GM18858 (cell line): ENCODE results near the gene CIAO3.
"Not testable (repeated sequence)": the region's sequence is repeated elsewhere in the genome, so short reads cannot be mapped to it uniquely, and the experiment has no call there.

Experiments used
- ATAC-seq: cut with Tn5 transposase; IDR thresholded peaks from one replicate; pipeline ENCODE4 v1.9.1; 2021; ENCODE audit not compliant: unreplicated experiment

CIAO3 gene

DNA sequence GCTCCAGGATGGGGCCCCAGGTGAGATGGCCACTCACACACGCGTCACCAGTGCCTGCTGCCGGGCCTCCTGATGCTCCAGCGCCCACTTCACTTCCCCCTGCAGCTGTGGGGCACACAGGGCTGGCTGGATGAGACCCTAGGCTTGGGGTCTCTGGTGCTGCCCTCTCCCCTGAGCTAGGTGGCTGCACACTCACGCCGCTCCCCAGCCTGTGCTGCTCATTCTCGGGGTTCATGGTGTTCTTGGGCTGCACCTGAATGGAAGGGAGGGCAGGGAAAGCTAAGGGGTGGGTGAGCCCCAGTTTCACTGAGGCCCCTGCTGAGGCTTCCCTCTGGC lies 15.8 kb downstream of the CIAO3 start:
- no peak for ATAC-seq

DNA sequence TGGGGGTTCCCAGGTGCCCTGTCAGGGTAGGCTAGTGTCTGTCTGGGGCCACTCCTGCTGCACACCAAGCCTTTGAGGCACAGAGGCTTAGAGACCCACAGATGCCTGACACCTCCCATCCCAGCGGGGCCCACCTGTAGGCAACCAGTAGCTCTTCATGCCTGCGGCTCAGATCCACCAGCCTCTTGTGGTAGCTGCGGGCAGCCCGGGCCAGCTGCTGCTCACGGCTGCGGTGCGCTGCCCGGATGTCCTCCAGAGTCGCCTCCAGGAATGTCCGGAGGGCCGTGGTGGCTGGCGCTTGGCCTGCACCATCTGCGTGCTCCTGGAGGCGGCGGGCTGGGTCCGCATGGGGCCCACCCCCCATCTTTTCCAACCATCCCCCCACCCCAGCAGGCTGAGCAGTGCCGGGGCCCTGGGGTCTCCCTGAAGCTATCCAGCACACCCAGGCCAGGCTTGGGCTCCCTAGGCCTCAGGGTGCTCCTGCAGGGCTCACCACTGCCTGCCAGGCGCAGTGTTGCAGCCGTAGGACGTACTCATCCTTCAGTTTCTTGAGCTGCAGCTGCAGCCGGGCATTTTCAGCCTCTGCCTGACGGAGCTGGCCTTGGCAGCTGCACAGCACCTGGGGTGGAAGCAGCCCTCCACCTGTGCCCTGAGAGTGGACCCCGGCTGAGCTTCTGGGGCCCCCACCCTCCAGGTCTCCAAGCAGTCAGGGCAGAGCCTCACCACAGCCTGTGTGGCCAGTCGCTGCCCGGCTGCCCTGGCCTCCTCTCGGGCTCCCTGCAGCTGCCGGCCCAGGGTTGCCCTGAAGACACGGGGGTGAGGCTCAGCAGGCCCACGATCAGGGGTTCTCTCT lies 16.4 kb downstream of the CIAO3 start:
- ATAC-seq, result no peak

DNA sequence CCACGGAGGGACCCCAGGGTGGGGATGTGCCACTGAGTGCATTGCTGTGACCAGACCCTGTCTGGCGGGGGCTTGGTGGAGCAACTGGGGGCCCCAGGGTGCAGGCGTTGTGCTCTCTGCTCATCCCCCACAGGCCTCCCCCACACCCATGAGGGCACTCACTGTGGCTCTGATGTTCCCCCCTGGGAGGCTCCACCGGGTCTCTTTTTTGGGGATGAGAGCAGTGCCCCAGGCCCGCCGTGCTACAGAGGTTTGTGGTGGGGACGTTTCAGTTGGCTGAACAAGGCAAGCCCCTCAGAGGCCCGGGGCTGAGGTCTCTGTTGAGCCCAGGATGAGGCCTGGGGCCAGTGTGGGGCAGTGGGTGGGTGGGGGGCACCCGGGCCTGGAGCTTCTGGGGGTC lies 17.1 kb downstream of the CIAO3 start:
- ATAC-seq, result no peak

DNA sequence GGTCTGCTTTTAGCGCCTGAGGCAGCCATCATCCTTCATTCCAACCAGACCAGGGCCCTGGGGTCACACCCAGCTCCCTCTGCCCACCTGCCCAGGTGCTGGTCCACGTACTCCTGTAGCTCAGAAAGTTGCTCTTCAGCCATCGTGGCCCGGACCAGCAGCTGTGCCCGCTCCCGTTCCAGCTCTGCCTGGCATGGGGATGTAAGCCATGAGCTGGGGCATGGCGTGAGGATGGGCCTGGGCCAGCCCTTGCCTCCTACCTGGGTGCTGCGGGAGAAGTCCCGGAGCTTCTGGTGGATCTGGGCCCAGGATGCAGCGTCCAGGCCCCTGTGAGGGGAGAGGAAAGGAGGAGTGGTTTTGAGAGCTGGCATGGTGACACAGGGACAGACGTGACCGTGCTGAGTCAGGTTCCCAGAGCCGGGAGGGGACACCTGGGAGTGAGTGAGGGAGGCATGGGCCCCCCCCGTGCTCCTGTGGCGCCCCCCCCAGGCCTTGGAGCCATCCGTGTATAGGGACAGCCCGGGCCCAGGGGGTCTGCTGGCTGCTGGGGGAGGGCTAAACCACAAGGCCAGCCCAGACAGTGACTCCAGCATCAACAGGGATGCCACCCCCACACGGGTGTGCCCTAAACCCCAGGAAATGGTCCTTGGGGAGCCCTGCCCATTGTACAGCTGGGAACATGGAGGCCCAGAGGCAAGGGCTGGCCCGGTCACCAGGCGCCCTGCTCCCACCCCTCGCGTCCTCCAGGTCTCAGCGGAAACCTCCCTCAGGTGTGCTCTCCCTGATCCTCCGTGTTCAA lies 17.8 kb downstream of the CIAO3 start:
- ATAC-seq, result no peak

DNA sequence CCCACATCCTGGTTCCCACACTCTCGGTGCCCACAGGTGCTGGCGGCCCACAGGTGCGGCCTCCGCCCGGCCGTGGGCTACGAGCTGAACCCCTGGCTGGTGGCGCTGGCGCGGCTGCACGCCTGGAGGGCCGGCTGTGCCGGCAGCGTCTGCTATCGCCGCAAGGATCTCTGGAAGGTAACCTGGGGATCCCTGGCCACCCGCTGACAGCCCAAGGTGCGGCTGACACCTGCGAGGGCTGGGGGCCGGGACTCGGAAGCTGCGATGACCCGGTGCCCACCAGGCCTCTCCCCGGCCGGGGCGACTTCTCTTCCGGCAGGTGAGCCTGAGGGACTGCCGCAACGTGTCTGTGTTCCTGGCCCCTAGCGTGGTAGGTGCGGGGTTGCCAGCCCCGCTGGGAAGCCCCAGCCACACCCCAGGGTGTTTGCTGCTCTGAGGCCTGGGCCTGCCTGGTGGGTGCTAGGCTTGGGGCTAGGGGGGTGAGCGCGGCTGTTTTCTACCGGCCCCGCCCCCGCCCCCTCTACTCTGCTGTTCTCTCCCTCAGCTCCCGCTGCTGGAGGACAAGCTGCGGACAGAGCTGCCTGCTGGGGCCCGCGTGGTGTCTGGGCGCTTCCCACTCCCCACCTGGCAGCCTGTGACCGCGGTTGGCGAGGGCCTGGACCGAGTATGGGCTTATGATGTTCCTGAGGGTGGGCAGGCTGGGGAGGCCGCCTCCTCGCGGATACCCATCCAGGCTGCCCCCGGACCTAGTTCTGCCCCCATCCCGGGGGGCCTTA lies 18.8 kb downstream of the CIAO3 start:
- ATAC-seq, result no peak

DNA sequence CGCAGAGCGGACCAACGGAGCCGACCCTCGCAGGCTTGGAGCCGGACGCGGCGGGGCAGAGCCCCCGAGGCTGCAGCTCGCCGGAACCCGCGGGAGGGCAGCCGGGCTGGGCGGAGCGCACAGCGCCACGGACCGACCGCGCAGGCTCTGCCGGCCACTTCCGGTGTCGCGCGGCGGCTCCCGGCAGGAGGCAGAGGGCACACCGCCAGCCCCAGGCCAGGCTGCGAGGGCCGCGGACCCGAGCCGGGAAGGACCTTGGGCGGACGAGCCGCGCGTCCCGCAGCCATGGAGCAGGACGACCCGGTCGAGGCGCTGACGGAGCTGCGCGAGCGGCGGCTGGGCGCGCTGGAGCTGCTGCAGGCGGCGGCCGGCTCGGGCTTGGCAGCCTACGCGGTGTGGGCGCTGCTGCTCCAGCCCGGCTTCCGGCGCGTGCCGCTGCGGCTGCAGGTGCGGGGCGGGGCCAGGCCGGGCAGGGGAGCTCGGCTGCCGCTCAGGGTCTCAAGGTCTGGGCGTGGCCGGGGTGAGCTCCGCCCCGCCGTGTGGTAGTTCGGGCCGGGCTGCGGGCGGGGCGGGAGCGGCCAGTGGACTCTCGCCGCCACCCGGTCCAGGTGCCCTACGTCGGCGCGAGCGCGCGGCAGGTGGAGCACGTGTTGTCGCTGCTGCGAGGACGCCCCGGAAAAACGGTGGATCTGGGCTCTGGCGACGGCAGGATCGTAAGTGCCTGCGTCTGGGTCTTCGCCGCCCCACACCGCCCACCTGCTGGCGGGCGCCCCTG lies 19.6 kb downstream of the CIAO3 start, which contains the start of gene ANTKMT:
Gene ANTKMT (plus strand): TSS at position 157 of the 775 bp plus-strand sequence. CDS start 129 bp downstream, at position 286.
- peak; percentile 53 for ATAC-seq

DNA sequence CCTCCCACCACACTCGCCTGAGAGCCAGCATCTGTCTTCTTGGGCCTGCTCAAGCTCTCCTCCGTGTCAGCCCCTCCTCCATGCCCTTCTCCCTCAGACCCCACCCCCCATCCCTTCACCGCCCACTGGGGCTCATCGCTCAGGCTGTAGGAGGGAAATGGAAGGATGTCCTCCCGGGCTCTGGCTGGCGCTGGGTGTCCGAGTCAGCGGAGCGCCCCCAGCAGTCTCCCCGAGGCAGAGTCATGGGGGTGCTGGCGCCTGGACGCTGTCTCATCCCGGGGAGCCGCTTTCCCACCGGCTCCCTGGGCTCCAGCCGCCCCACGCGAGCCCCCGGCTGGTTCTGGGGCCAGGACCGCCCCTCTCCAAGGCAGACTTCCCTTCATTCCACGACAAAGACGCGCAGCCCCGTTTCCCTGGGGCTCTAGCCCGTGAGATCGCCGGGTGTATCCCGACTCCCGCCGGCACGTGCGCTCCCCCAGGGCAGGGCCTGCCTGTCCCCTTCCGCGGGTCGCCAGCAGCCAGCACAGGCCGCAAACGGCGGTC lies 20.3 kb downstream of the CIAO3 start:
- ATAC-seq, result peak; percentile 15

DNA sequence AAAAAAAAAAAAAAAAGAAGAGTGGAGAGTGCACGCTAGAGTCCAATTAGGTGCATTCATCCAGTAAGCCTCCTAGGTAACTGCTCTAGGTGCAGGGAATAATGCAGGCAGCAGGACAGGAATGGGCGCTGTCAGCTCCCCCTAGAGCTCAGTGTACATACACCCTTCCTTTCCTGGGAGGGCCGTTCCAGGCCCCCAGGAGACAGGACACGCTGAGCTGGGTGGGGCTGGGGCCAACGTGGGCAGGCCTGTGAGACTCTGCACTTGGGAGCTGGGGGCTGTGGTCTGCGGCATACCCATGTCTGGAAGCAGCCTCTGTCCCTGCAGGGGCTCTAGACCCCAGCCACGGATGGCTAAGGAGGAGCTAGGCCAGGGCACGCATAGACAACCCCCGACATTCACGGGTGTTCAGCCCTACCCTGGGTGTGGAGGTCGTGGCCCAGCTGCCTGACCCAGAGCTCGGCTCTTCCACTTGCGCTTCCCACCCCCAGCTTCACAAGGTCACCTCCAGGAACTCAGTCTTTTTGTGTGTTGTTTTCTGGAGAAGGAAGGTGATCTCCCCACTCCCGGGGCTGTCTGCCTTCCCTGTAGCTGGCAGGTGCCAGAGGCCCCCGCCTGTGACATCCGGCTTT lies 20.9 kb downstream of the CIAO3 start:
- ATAC-seq, result no peak

DNA sequence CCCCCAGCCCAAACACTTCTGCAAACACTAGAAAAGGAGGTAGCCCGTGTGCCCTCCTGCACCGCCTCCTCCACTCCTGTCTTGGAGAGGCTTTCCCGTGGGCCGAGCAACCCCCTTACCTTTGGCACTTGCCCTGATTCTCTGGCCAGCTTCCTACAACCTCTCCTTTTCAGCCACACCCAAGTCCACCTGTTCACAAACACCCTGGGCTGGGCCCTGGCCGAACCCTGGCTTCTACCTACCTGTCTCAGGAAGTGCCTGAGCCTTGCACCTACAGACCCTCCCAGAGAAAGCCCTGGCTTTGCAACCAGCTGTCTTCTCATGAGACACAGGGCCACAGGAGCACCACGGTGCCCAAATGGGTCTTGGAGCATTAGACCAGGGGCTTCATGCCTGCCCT lies 21.9 kb downstream of the CIAO3 start:
- ATAC-seq, result no peak

DNA sequence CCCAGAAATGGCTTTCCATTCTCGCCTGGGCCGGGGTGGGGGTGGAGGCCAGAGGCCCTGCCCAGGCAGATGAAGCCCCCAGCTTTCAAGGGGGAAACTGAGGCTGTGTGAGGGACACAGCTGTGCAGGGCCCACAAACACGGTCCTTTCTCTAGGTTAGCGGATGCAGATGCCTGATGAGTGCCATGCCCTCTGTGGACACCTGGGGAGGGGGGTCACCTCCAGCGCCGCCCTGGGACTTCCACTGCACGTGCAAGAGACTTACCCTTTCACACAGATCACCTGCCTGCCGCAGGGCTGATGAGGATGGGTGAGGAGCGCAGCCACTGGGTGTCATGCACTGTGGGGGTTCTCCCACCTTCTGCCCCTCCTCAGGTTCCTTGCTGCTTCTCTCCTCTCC lies 22.4 kb downstream of the CIAO3 start:
- ATAC-seq, result no peak

DNA sequence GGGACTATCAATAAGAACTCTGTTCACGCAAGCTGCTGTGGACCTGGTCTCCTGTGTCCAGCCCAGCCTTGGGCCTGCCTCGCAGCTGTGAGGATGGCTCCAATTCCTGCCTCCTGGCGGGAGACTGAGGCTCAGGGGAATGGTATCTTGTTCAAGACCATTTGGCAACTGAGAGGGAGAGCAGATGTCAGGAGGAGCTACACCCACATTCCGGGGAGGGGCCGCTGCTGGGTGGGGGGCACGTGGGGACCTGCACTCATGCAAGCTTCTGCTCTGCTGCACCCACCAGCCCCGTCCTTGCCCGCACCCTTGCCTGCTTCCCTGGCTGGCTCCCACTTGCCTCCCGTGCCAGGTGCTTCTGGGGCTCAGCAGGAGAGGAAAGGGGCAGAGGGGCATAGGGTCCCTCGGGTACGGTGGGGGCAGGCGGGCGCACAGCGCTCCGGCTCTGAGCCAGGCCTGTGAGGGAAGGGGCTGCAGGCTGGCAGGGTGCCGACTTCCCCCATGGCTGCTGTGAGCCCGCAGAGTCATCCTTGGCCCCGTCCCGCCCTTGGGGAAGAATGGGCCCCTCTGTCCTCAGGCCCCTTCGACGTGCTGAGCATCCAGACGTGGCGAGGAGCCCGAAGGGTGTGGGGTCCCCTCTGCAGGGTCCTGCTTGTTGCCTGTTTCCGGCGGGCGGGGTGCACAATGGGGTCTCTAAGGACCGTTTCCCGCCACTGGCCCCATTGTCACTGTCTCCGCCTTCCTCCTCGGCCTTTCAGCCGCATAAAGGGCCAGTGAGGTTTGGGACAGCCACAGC lies 23.1 kb downstream of the CIAO3 start:
- no peak for ATAC-seq

DNA sequence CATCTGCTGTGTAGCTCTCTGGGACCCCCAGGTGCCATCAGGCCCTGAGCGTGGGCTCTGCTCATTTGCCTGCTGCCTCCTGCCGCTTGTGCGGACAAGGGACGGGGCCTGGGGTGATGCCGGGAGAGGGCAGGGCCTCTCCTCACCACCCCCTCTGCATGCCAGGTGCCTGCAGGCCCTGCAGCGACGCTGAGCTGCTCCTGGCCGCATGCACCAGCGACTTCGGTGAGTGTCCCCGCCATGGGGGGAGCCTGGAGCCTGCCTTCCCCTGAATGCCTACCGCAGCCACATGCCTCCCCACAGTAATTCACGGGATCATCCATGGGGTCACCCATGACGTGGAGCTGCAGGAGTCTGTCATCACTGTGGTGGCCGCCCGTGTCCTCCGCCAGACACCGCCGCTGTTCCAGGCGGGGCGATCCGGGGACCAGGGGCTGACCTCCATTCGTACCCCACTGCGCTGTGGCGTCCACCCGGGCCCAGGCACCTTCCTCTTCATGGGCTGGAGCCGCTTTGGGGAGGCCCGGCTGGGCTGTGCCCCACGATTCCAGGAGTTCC lies 23.9 kb downstream of the CIAO3 start:
- no peak for ATAC-seq

DNA sequence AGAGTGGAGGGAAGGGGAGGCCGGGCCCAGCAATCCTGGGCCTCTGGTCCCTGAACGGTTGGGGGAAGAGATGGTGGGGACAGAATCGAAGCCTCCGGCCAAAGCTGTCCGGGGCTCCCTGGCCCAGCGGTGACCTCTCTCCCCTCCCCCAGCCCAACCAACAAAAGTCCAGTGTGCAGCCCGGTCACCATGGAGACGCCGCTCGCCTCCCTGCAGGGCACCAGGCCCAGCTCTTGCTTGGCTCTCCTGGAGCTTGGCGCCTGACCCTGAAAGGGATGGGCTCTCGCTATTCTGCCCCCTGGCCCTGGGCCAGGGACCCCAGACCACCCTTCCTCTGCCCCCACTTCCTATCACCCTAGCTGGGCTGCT lies 24.6 kb downstream of the CIAO3 start:
- no peak for ATAC-seq

DNA sequence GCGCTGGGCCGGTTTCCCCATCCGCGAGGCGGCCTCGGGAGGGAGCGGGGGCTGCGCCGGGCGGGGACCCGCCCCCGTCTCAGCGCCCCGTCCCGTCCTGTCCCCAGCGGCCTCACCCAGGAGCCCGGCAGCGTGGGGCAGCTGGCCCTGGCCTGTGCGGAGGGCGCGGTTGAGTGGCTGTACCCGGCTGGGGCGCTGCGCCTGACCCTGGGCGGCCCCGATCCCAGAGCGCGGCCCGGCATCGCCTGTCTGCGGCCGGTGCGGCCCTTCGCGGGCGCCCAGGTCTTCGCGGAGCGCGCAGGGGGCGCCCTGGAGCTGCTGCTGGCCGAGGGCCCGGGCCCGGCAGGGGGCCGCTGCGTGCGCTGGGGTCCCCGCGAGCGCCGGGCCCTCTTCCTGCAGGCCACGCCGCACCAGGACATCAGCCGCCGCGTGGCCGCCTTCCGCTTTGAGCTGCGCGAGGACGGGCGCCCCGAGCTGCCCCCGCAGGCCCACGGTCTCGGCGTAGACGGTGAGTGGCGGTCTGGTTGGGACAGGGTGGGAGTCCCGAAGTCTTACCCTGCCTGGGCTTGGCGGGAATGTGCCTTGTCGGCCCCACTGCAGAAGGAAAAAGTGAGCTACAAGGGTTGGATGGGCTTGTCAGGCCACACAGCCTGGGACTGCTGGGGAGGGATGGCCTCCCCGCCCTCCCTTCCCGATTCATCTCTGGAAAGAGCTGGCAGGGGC lies 25.2 kb downstream of the CIAO3 start:
- ATAC-seq, result no peak

DNA sequence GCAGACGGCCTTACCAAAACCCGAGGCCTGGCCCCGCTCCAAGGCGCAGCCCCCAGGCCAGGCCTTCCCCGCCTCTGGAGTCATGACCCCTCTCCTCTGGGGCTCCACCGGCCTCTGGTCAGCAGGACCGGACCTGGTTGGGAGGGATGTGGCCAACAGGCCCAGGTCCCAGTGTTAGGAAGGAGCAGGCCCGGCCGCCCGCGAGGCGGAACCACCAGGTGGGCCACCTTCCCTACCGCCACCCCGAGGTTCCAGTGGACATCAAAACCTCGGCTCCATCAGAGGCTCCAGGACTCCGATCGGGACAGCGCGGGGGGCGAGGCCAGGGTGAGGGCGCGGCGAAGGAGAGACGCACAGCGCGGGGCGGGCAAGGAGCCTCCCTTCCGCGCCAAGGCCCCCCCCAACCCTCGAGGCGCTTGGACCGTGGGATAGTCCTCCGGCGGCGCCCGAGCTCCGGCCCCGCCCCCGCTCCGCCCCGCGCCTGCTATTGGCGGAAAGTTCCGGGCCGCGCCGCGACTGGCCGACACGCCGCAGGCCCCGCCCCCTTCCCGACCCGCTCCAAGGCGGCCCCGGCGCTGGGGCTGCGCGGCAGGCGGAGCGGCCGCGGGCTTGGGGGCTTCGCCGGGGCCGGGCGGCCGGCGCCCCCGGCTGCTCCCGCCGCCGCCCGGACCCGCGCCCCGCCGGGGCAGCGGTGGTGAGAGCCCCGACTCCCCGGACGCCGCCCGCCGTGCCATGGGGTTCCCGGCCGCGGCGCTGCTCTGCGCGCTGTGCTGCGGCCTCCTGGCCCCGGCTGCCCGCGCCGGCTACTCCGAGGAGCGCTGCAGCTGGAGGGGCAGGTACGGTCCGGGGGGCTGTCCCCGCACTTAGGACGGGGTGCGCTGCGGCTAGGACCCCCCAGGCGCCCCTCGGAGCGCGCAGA lies 26.0 kb downstream of the CIAO3 start, which contains the start of gene METRN:
Gene METRN (plus strand): TSS at position 561 of the 919 bp plus-strand sequence. CDS start 172 bp downstream, at position 733.
- no peak for ATAC-seq

DNA sequence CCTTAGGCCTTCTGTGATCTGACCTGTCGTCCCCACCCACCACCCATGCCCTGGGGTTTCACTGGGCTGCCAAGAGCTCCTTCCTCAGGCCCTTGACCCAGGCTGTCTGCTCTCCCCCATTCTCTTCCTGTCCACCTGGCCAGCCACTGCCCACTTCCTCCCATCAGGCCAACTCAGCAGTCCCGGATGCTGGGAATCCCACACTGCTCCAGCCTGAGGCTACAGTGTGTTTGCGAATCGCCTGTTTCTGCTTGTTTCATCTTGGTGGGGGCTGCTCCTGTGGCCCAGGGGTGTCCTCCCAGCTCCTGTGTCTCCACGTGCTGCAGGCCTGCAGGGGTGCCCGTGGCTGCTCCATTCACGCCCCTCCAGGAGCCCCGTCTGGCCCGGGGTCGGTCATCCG lies 26.7 kb downstream of the CIAO3 start:
- no peak for ATAC-seq

DNA sequence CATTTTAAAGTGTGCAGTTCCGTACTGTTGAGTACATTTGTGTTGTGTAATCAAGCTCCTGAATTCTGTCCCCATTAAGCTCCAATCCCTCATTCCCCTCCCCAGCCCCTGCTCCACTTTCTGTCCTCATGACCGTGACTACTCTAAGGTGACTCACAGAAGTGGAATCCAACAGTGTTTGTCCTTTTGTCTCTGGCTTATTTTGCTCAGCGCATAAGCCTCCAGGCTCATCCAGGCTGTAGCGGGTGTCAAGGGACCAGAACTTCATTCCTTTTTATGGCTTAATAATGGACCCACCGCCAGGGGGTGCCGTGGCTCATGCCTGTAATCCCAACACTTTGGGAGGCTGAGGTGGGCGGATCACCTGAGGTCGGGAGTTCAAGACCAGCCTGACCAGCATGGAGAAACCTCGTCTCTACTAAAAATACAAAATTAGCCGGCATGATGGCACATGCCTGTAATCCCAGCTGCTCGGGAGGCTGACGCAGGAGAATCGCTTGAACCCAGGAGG lies 28.0 kb downstream of the CIAO3 start:
- ATAC-seq, result not testable (repeated sequence)
